Measurements from ENCODE around the gene FAHD1.

GRCh38 chr16:1781254-1781653, 45.8 kb upstream of the FAHD1 start:
- TF ChIP-seq POLR2AphosphoS5 (IDR thresholded peaks at IDR 0.05) = no peak
- no peak for TF ChIP-seq POLR2A (IDR thresholded peaks at IDR 0.05)
